D721Med (cell line): ENCODE measurements around the gene SNAPC5.
"Not testable (repeated sequence)": the region's sequence is repeated elsewhere in the genome, so short reads cannot be mapped to it uniquely, and the experiment has no call there.

Source experiments
- DNase-seq: peaks from one replicate; pipeline ENCODE4 v3.0.0; 2011; ENCODE audit warnings: low spot score; ENCODE audit not compliant: insufficient read length
- FAIRE-seq: peaks from 2 replicates; lab custom pipeline; 2011; peaks lifted over from hg19 to GRCh38; lab: Jason Lieb, UNC
- CTCF ChIP-seq: IDR thresholded peaks from 2 replicates; pipeline ENCODE4 v1.5.1; 2012; ENCODE audit warnings: mild to moderate bottlenecking, control low read depth; ENCODE audit not compliant: insufficient read depth; ENCODE audit errors: missing control alignments

The SNAPC5 gene

GRCh38 chr15:66514586-66514985 lies 17.0 kb upstream of the SNAPC5 start:
- TF ChIP-seq CTCF, result no peak
- DNase-seq (no peak), FAIRE-seq (no peak)

DNA sequence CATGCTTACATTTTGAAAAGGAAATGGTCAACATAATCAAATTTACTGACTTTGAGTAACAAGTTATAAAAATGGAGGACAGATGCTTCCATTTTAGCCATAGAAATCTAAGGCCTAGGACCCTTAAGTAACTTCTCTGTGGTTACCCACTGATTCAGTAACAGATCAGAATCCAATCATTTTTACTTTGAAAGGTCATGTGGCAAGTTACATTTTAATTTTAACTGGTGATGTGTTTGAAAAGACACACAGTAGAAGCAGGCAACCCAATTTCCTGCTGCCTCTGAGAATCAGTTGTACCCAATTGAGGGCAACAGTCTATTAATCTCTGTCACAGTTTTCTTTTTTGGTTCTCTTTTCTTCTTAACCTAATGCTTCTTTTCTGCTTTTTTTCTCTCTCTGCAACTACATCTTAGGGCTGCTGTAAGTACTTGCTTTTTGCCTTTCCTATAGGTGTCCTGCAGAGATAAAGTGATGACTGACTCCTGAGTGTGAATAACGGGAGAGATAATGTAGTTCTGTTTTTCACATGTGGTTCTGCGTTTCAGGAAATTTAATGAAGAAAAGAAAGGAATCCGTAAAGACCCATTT lies 10.8 kb upstream of the SNAPC5 start:
- FAIRE-seq, result no peak
- DNase-seq, result no peak
- no peak for TF ChIP-seq CTCF

- FAIRE-seq, result no peak
Observed at GRCh38 chr15:66505818-66506217, 8.3 kb upstream of the SNAPC5 start.

GRCh38 chr15:66505430-66505811 lies 7.9 kb upstream of the SNAPC5 start:
- TF ChIP-seq CTCF, result no peak
- no peak for FAIRE-seq
- DNase-seq, result peak; percentile 38

More at GRCh38 chr15:66505818-66506217, 8.3 kb upstream of the SNAPC5 start:
- no peak for DNase-seq
- TF ChIP-seq CTCF, result no peak

DNA sequence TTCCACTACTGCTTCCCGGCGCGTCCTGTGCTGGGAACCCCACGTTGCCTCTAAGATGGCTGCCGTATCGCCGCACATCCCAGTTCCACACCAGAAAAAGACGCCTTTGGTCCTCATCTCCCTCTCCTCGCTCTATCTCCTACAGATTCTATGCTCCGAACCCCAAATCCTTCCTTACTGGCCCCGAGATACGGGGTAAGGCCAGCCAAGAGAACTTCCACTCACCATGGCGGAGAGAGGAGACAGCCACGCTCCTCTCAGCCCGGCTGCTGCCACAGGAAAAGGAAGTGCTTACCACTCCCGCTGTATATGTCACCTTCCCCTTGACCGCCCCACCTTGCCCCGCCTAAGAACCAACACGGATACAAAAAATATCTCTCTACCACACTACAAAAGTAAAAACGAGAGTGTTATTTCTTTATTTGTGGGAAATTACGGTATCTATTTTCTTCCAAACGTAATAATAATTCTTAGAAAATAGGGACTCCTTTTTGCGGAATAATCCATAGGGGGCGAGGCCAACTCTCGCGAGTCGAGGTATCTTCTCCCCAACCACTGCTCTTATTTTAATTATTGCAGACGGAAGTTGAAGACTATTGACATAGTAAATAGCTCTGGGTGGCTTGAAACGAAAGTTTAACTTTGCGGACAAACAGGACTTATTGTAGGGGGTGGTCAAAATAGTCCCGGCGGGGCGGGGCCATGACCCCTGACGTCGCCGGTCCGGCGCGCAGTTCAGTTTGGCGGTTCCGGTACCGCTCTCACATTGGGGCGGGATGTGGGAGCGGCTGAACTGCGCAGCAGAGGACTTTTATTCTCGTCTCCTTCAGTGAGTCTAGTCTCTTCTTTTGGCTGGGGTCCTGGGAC lies 7.2 kb upstream of the SNAPC5 start, which contains the start of the genes RPL4 and ZWILCH:
RPL4 (minus strand) TSS at position 293 of the 867 bp plus-strand sequence; CDS start at position 228, 65 bp downstream.
ZWILCH (plus strand) TSS at position 764 of the 867 bp plus-strand sequence; CDS start at position 777, 13 bp downstream.
- DNase-seq (peak; percentile 36), FAIRE-seq (no peak)
- no peak for TF ChIP-seq CTCF

GRCh38 chr15:66503780-66504562 lies 6.4 kb upstream of the SNAPC5 start:
- TF ChIP-seq CTCF, result no peak
- no peak for DNase-seq
- FAIRE-seq, result no peak

- DNase-seq, FAIRE-seq: not testable (repeated sequence)
Observed at GRCh38 chr15:66503041-66503648, 5.6 kb upstream of the SNAPC5 start.
